ENCODE results near the gene PDE3A.

DNA sequence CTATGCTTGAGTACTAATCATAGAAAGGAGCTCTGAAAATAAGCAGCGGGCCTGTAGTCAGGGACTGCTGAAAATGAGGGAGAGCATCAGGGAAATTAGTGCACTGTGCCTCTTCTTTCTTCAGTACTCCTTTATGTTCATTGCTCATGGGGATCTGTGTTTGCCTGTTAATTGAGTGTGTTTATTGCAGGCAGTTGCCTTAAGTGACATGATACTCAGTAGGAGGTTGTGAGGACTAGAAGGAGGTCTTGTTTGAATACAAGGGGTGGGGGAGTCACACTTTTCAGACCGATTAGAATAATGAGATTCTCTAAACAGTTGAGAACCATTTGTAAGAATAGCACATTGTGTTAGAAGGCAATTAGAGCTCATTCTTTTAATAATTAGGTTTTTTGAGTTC is 224.2 kb downstream of the PDE3A start:
- TF ChIP-seq, protein P1, sequence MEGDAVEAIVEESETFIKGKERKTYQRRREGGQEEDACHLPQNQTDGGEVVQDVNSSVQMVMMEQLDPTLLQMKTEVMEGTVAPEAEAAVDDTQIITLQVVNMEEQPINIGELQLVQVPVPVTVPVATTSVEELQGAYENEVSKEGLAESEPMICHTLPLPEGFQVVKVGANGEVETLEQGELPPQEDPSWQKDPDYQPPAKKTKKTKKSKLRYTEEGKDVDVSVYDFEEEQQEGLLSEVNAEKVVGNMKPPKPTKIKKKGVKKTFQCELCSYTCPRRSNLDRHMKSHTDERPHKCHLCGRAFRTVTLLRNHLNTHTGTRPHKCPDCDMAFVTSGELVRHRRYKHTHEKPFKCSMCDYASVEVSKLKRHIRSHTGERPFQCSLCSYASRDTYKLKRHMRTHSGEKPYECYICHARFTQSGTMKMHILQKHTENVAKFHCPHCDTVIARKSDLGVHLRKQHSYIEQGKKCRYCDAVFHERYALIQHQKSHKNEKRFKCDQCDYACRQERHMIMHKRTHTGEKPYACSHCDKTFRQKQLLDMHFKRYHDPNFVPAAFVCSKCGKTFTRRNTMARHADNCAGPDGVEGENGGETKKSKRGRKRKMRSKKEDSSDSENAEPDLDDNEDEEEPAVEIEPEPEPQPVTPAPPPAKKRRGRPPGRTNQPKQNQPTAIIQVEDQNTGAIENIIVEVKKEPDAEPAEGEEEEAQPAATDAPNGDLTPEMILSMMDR (IDR thresholded peaks at IDR 0.05), result no peak
- no peak for TF ChIP-seq POLR2A (IDR thresholded peaks at IDR 0.05)

All from transverse colon (tissue), 3 donors.